Stimulated activated CD8-positive, alpha-beta memory T cell treated with anti-CD3 and anti-CD28 coated beads, Interleukin-12 subunit alpha, Interleukin-12 subunit beta, amount 100 ng/mL, for 24 hours (primary cell): ENCODE measurements around the gene PPP1R1C.

ENCODE experiments used
- DNase-seq: peaks from one replicate; pipeline ENCODE4 v3.0.0-alpha.2; 2020; ENCODE audit errors: extremely low read depth

Gene PPP1R1C

GRCh38 chr2:182064019-182064778 lies 78.5 kb downstream of the PPP1R1C start:
- no peak for DNase-seq

- no peak for DNase-seq
Observed at GRCh38 chr2:182066400-182067087, 80.9 kb downstream of the PPP1R1C start.

GRCh38 chr2:182067393-182067792 lies 81.7 kb downstream of the PPP1R1C start:
- no peak for DNase-seq

GRCh38 chr2:182068811-182069210 lies 83.2 kb downstream of the PPP1R1C start:
- no peak for DNase-seq

GRCh38 chr2:182069416-182069815 lies 83.8 kb downstream of the PPP1R1C start:
- no peak for DNase-seq

GRCh38 chr2:182069908-182070307 lies 84.3 kb downstream of the PPP1R1C start:
- DNase-seq: no peak

- DNase-seq: no peak
Observed at GRCh38 chr2:182070736-182071135, 85.1 kb downstream of the PPP1R1C start.

GRCh38 chr2:182072861-182073260 lies 87.2 kb downstream of the PPP1R1C start:
- DNase-seq: no peak

- no peak for DNase-seq
Observed at GRCh38 chr2:182073613-182074012, 88.0 kb downstream of the PPP1R1C start.

GRCh38 chr2:182077023-182077422 lies 91.4 kb downstream of the PPP1R1C start:
- DNase-seq: no peak

- no peak for DNase-seq
Observed at GRCh38 chr2:182077448-182078142, 91.9 kb downstream of the PPP1R1C start.

GRCh38 chr2:182078988-182079602 lies 93.4 kb downstream of the PPP1R1C start:
- no peak for DNase-seq

- no peak for DNase-seq
Observed at GRCh38 chr2:182080493-182080892, 94.8 kb downstream of the PPP1R1C start.

GRCh38 chr2:182081602-182082260 lies 96.1 kb downstream of the PPP1R1C start:
- DNase-seq: no peak

- DNase-seq: no peak
Observed at GRCh38 chr2:182088681-182089320, 103.1 kb downstream of the PPP1R1C start.

GRCh38 chr2:182090486-182090885 lies 104.8 kb downstream of the PPP1R1C start:
- DNase-seq: no peak

GRCh38 chr2:182097571-182098164 lies 112.0 kb downstream of the PPP1R1C start:
- DNase-seq: no peak

GRCh38 chr2:182098648-182099047 lies 113.0 kb downstream of the PPP1R1C start:
- no peak for DNase-seq

- no peak for DNase-seq
Observed at GRCh38 chr2:182101263-182101662, 115.6 kb downstream of the PPP1R1C start.

- DNase-seq: no peak
Observed at GRCh38 chr2:182103526-182103925, 117.9 kb downstream of the PPP1R1C start.

GRCh38 chr2:182110347-182110746 lies 124.7 kb downstream of the PPP1R1C start:
- no peak for DNase-seq
